Measurements from ENCODE around the gene CHCHD3.

Gene CHCHD3

GRCh38 chr7:132797152-132797551 lies 284.7 kb downstream of the CHCHD3 start:
- Histone ChIP-seq H3K4me3 (ENCODE audit: low read length in 2 of 2) (no peak overlapping the region), H3K27ac (ENCODE audit: low read depth in 2 of 2, low read length in 2 of 2) (no peak overlapping the region), H3K36me3 (ENCODE audit: control insufficient read depth in 2 of 2, insufficient read depth in 2 of 2, low read length in 2 of 2) (peaks cover 19 to 21% of the 10 kb centered on the region in 2 donors), H3K4me1 (ENCODE audit: control insufficient read depth in 2 of 2, insufficient read depth in 2 of 2, low read length in 2 of 2) (no peaks in the 10 kb centered on the region), H3K9me3 (ENCODE audit: control insufficient read depth in 2 of 2, low read length in 2 of 2) (no peaks in the 10 kb centered on the region), H3K9ac (ENCODE audit: low read depth in 1 of 2, low read length in 2 of 2) (no peak overlapping the region), H3K27me3 (ENCODE audit: control insufficient read depth in 2 of 2, insufficient read depth in 2 of 2, low read length in 2 of 2) (no peaks in the 10 kb centered on the region)

GRCh38 chr7:132793474-132793873 lies 288.4 kb downstream of the CHCHD3 start:
- H3K36me3 ChIP-seq (ENCODE audit: control insufficient read depth in 2 of 2, insufficient read depth in 2 of 2, low read length in 2 of 2) = peaks cover 21 to 25% of the 10 kb centered on the region in 2 donors
- no peak overlapping the region for H3K4me3 ChIP-seq (ENCODE audit: low read length in 2 of 2)

GRCh38 chr7:132791036-132791435 lies 290.9 kb downstream of the CHCHD3 start:
- H3K4me3 ChIP-seq (ENCODE audit: low read length in 2 of 2) = no peak overlapping the region

More at GRCh38 chr7:132793474-132793873, 288.4 kb downstream of the CHCHD3 start:
- Histone ChIP-seq H3K9me3 (ENCODE audit: control insufficient read depth in 2 of 2, low read length in 2 of 2) (no peaks in the 10 kb centered on the region), H3K27ac (ENCODE audit: low read depth in 2 of 2, low read length in 2 of 2) (no peak overlapping the region), H3K9ac (ENCODE audit: low read depth in 1 of 2, low read length in 2 of 2) (no peak overlapping the region), H3K27me3 (ENCODE audit: control insufficient read depth in 2 of 2, insufficient read depth in 2 of 2, low read length in 2 of 2) (no peaks in the 10 kb centered on the region), H3K4me1 (ENCODE audit: control insufficient read depth in 2 of 2, insufficient read depth in 2 of 2, low read length in 2 of 2) (no peaks in the 10 kb centered on the region)

GRCh38 chr7:132790104-132790503 lies 291.8 kb downstream of the CHCHD3 start:
- Histone ChIP-seq H3K27ac (ENCODE audit: low read depth in 2 of 2, low read length in 2 of 2) (no peak overlapping the region), H3K4me1 (ENCODE audit: control insufficient read depth in 2 of 2, insufficient read depth in 2 of 2, low read length in 2 of 2) (no peaks in the 10 kb centered on the region), H3K27me3 (ENCODE audit: control insufficient read depth in 2 of 2, insufficient read depth in 2 of 2, low read length in 2 of 2) (no peaks in the 10 kb centered on the region), H3K9ac (ENCODE audit: low read depth in 1 of 2, low read length in 2 of 2) (no peak overlapping the region), H3K9me3 (ENCODE audit: control insufficient read depth in 2 of 2, low read length in 2 of 2) (no peaks in the 10 kb centered on the region), H3K36me3 (ENCODE audit: control insufficient read depth in 2 of 2, insufficient read depth in 2 of 2, low read length in 2 of 2) (peaks cover 12 to 23% of the 10 kb centered on the region in 2 donors), H3K4me3 (ENCODE audit: low read length in 2 of 2) (no peak overlapping the region)

More at GRCh38 chr7:132791036-132791435, 290.9 kb downstream of the CHCHD3 start:
- Histone ChIP-seq H3K36me3 (ENCODE audit: control insufficient read depth in 2 of 2, insufficient read depth in 2 of 2, low read length in 2 of 2) (peaks cover 18 to 23% of the 10 kb centered on the region in 2 donors), H3K27ac (ENCODE audit: low read depth in 2 of 2, low read length in 2 of 2) (no peak overlapping the region), H3K27me3 (ENCODE audit: control insufficient read depth in 2 of 2, insufficient read depth in 2 of 2, low read length in 2 of 2) (no peaks in the 10 kb centered on the region), H3K4me1 (ENCODE audit: control insufficient read depth in 2 of 2, insufficient read depth in 2 of 2, low read length in 2 of 2) (no peaks in the 10 kb centered on the region), H3K9me3 (ENCODE audit: control insufficient read depth in 2 of 2, low read length in 2 of 2) (no peaks in the 10 kb centered on the region), H3K9ac (ENCODE audit: low read depth in 1 of 2, low read length in 2 of 2) (no peak overlapping the region)

- H3K4me1 ChIP-seq (ENCODE audit: control insufficient read depth in 2 of 2, insufficient read depth in 2 of 2, low read length in 2 of 2) = no peaks in the 10 kb centered on the region
- no peak overlapping the region for H3K9ac ChIP-seq (ENCODE audit: low read depth in 1 of 2, low read length in 2 of 2)
- no peaks in the 10 kb centered on the region for H3K9me3 ChIP-seq (ENCODE audit: control insufficient read depth in 2 of 2, low read length in 2 of 2)
- no peak overlapping the region for H3K4me3 ChIP-seq (ENCODE audit: low read length in 2 of 2)
- H3K27ac ChIP-seq (ENCODE audit: low read depth in 2 of 2, low read length in 2 of 2) = no peak overlapping the region
- H3K36me3 ChIP-seq (ENCODE audit: control insufficient read depth in 2 of 2, insufficient read depth in 2 of 2, low read length in 2 of 2) = peaks cover 5 to 23% of the 10 kb centered on the region in 2 donors
- no peaks in the 10 kb centered on the region for H3K27me3 ChIP-seq (ENCODE audit: control insufficient read depth in 2 of 2, insufficient read depth in 2 of 2, low read length in 2 of 2)
Observed at GRCh38 chr7:132789281-132789680, 292.6 kb downstream of the CHCHD3 start.

DNA sequence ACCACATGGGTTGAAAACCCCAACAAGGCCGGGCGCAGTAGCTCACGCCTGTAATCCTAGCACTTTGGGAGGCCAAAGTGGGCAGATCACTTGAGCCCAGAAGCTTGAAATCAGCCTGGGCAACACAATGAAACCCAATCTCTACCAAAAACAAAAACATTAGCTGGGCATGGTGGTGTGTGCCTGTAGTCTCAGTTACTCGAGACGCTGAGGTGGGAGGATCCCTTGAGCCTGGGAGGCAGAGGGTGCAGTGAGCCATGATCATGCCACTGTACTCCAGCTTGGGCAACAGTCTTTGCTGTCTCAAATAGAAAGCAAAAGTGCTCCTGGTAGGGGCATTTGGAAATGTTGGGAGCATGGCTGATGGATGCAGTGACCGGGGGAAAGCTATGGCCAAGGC lies 296.0 kb downstream of the CHCHD3 start:
- Histone ChIP-seq H3K9me3 (ENCODE audit: control insufficient read depth in 2 of 2, low read length in 2 of 2) (no peaks in the 10 kb centered on the region), H3K27ac (ENCODE audit: low read depth in 2 of 2, low read length in 2 of 2) (no peak overlapping the region), H3K4me1 (ENCODE audit: control insufficient read depth in 2 of 2, insufficient read depth in 2 of 2, low read length in 2 of 2) (no peaks in the 10 kb centered on the region), H3K27me3 (ENCODE audit: control insufficient read depth in 2 of 2, insufficient read depth in 2 of 2, low read length in 2 of 2) (no peaks in the 10 kb centered on the region), H3K9ac (ENCODE audit: low read depth in 1 of 2, low read length in 2 of 2) (no peak overlapping the region), H3K4me3 (ENCODE audit: low read length in 2 of 2) (no peak overlapping the region), H3K36me3 (ENCODE audit: control insufficient read depth in 2 of 2, insufficient read depth in 2 of 2, low read length in 2 of 2) (peaks cover 8 to 14% of the 10 kb centered on the region in 2 donors)

GRCh38 chr7:132784406-132784805 lies 297.5 kb downstream of the CHCHD3 start:
- no peaks in the 10 kb centered on the region for H3K9me3 ChIP-seq (ENCODE audit: control insufficient read depth in 2 of 2, low read length in 2 of 2)
- H3K36me3 ChIP-seq (ENCODE audit: control insufficient read depth in 2 of 2, insufficient read depth in 2 of 2, low read length in 2 of 2) = peaks cover 8 to 11% of the 10 kb centered on the region in 2 donors
- no peak overlapping the region for H3K27ac ChIP-seq (ENCODE audit: low read depth in 2 of 2, low read length in 2 of 2)
- H3K4me1 ChIP-seq (ENCODE audit: control insufficient read depth in 2 of 2, insufficient read depth in 2 of 2, low read length in 2 of 2) = no peaks in the 10 kb centered on the region
- H3K27me3 ChIP-seq (ENCODE audit: control insufficient read depth in 2 of 2, insufficient read depth in 2 of 2, low read length in 2 of 2) = no peaks in the 10 kb centered on the region
- H3K4me3 ChIP-seq (ENCODE audit: low read length in 2 of 2) = no peak overlapping the region
- H3K9ac ChIP-seq (ENCODE audit: low read depth in 1 of 2, low read length in 2 of 2) = no peak overlapping the region

DNA sequence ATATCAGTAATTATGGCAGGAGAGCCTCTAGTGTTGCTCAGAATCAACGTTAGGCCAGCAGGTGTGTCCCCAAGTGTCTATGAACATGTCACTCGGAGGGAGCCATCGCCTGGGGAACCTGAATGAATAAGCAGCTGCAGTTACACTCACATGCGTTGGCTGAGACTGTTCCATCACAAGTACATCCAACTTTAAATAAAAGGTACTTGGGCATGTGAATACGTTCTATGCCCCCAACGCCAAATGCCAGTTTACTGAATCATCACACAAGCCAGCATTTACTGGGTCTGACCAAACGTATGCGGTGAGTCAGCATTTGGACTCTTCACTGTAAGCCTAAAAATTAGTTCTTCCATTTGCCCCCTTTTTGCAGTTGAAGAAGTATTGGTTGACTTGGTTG lies 298.1 kb downstream of the CHCHD3 start:
- H3K27ac ChIP-seq (ENCODE audit: low read depth in 2 of 2, low read length in 2 of 2) = no peak overlapping the region
- peaks cover 8 to 11% of the 10 kb centered on the region in 2 donors for H3K36me3 ChIP-seq (ENCODE audit: control insufficient read depth in 2 of 2, insufficient read depth in 2 of 2, low read length in 2 of 2)
- no peaks in the 10 kb centered on the region for H3K27me3 ChIP-seq (ENCODE audit: control insufficient read depth in 2 of 2, insufficient read depth in 2 of 2, low read length in 2 of 2)
- H3K4me1 ChIP-seq (ENCODE audit: control insufficient read depth in 2 of 2, insufficient read depth in 2 of 2, low read length in 2 of 2) = no peaks in the 10 kb centered on the region
- H3K9ac ChIP-seq (ENCODE audit: low read depth in 1 of 2, low read length in 2 of 2) = no peak overlapping the region
- no peaks in the 10 kb centered on the region for H3K9me3 ChIP-seq (ENCODE audit: control insufficient read depth in 2 of 2, low read length in 2 of 2)
- no peak overlapping the region for H3K4me3 ChIP-seq (ENCODE audit: low read length in 2 of 2)

- H3K4me3 ChIP-seq (ENCODE audit: low read length in 2 of 2) = no peak overlapping the region
- H3K4me1 ChIP-seq (ENCODE audit: control insufficient read depth in 2 of 2, insufficient read depth in 2 of 2, low read length in 2 of 2) = no peaks in the 10 kb centered on the region
- H3K27ac ChIP-seq (ENCODE audit: low read depth in 2 of 2, low read length in 2 of 2) = no peak overlapping the region
- no peaks in the 10 kb centered on the region for H3K27me3 ChIP-seq (ENCODE audit: control insufficient read depth in 2 of 2, insufficient read depth in 2 of 2, low read length in 2 of 2)
- no peak overlapping the region for H3K9ac ChIP-seq (ENCODE audit: low read depth in 1 of 2, low read length in 2 of 2)
- H3K36me3 ChIP-seq (ENCODE audit: control insufficient read depth in 2 of 2, insufficient read depth in 2 of 2, low read length in 2 of 2) = peaks cover 8 to 11% of the 10 kb centered on the region in 2 donors
- no peaks in the 10 kb centered on the region for H3K9me3 ChIP-seq (ENCODE audit: control insufficient read depth in 2 of 2, low read length in 2 of 2)
Observed at GRCh38 chr7:132782777-132783640, 298.9 kb downstream of the CHCHD3 start.

- H3K27me3 ChIP-seq (ENCODE audit: control insufficient read depth in 2 of 2, insufficient read depth in 2 of 2, low read length in 2 of 2) = no peaks in the 10 kb centered on the region
Observed at GRCh38 chr7:132780822-132781221, 301.1 kb downstream of the CHCHD3 start.

More at GRCh38 chr7:132780822-132781221, 301.1 kb downstream of the CHCHD3 start:
- H3K4me1 ChIP-seq (ENCODE audit: control insufficient read depth in 2 of 2, insufficient read depth in 2 of 2, low read length in 2 of 2) = no peaks in the 10 kb centered on the region
- H3K27ac ChIP-seq (ENCODE audit: low read depth in 2 of 2, low read length in 2 of 2) = no peak overlapping the region
- no peaks in the 10 kb centered on the region for H3K9me3 ChIP-seq (ENCODE audit: control insufficient read depth in 2 of 2, low read length in 2 of 2)
- H3K9ac ChIP-seq (ENCODE audit: low read depth in 1 of 2, low read length in 2 of 2) = no peak overlapping the region
- peaks cover 8% of the 10 kb centered on the region in 2 donors for H3K36me3 ChIP-seq (ENCODE audit: control insufficient read depth in 2 of 2, insufficient read depth in 2 of 2, low read length in 2 of 2)
- no peak overlapping the region for H3K4me3 ChIP-seq (ENCODE audit: low read length in 2 of 2)

Data from mucosa of rectum (tissue), 2 donors.